Large intestine (tissue), 3 donors: ENCODE results near the gene OR5A2. TPM values are rescaled to one million over a fixed set of nuclear protein-coding genes. Genes with fewer than 3 reads are reported as not detected.
"Not testable (repeated sequence)": the region's sequence is repeated elsewhere in the genome, so short reads cannot be mapped to it uniquely, and the experiment has no call there.

Experiments used
- DNase-seq, 2 donors: peaks; one replicate each; pipeline versions ENCODE4 v3.0.0 to v3.0.0-alpha.2; 2013
- H3K27ac ChIP-seq: one replicate; pipeline ENCODE4 v1.5.1; 2013; ENCODE audit warnings: low read length
- H3K27me3 ChIP-seq: 2 replicates; pipeline ENCODE4 v1.6.1; 2013; ENCODE audit warnings: low read length; ENCODE audit not compliant: control insufficient read depth, insufficient read depth
- H3K36me3 ChIP-seq: 2 replicates; pipeline ENCODE4 v1.6.1; 2013; ENCODE audit warnings: low read length; ENCODE audit not compliant: control insufficient read depth, insufficient read depth
- H3K4me1 ChIP-seq: one replicate; pipeline ENCODE4 v1.6.1; 2013; ENCODE audit warnings: low read length; ENCODE audit not compliant: control insufficient read depth, insufficient read depth
- H3K4me3 ChIP-seq: one replicate; pipeline ENCODE4 v1.5.1; 2013; ENCODE audit warnings: low read length
- H3K9me3 ChIP-seq: one replicate; pipeline ENCODE4 v1.6.1; 2013; ENCODE audit warnings: mild to moderate bottlenecking, low read depth, low read length, moderate library complexity; ENCODE audit not compliant: control insufficient read depth
- WGBS: methylation state at CpG from one replicate; pipeline ENCODE4 v1.1.5; 2013; ENCODE audit warnings: low lambda C conversion rate; ENCODE audit not compliant: insufficient coverage; 5-methylcytosine and 5-hydroxymethylcytosine counted together
- polyA plus RNA-seq: library from polyadenylated mRNA; unstranded; fragments of 120-200 nt; gene quantifications from one replicate; pipeline ENCODE4 v1.2.1, GENCODE V29; 2013

OR5A2 gene
- polyA plus RNA-seq, 1 donor = not detected

- Histone ChIP-seq H3K27ac (no peak overlapping the region), H3K36me3 (no peaks in the 10 kb centered on the region), H3K4me1 (no peaks in the 10 kb centered on the region), H3K9me3 (no peaks in the 10 kb centered on the region), H3K4me3 (no peak overlapping the region), H3K27me3 (no peaks in the 10 kb centered on the region)
- DNase-seq = no peak
- no CpG with 5 or more reads among the region's 3 CpGs for WGBS
Measured at GRCh38 chr11:59400461-59401261, 25.6 kb downstream of the OR5A2 start.

- Histone ChIP-seq H3K36me3 (no peaks in the 10 kb centered on the region), H3K27me3 (no peaks in the 10 kb centered on the region), H3K27ac (no peak overlapping the region), H3K4me1 (no peaks in the 10 kb centered on the region), H3K4me3 (no peak overlapping the region), H3K9me3 (no peaks in the 10 kb centered on the region)
- DNase-seq = no peak
Measured at GRCh38 chr11:59394186-59394585, 32.0 kb downstream of the OR5A2 start.

- no peaks in the 10 kb centered on the region for H3K27me3 ChIP-seq
- DNase-seq = no peak
- H3K9me3 ChIP-seq = no peaks in the 10 kb centered on the region
- 67% methylated on average over 2 of the region's 2 CpGs for WGBS
- H3K36me3 ChIP-seq = no peaks in the 10 kb centered on the region
- H3K4me3 ChIP-seq = no peak overlapping the region
- H3K27ac ChIP-seq = no peak overlapping the region
- no peaks in the 10 kb centered on the region for H3K4me1 ChIP-seq
Measured at GRCh38 chr11:59380263-59381059, 45.8 kb downstream of the OR5A2 start.

- H3K36me3 ChIP-seq, H3K27me3 ChIP-seq, H3K4me3 ChIP-seq, H3K27ac ChIP-seq, DNase-seq, H3K9me3 ChIP-seq, H3K4me1 ChIP-seq: not testable (repeated sequence)
- no CpG with 5 or more reads among the region's 3 CpGs for WGBS
Measured at GRCh38 chr11:59372324-59372723, 53.9 kb downstream of the OR5A2 start.

- DNase-seq = no peak
- H3K27me3 ChIP-seq = no peaks in the 10 kb centered on the region
- no peaks in the 10 kb centered on the region for H3K36me3 ChIP-seq
- H3K9me3 ChIP-seq = no peaks in the 10 kb centered on the region
- H3K4me3 ChIP-seq = no peak overlapping the region
- no CpG with 5 or more reads among the region's 8 CpGs for WGBS
- H3K27ac ChIP-seq = no peak overlapping the region
- no peaks in the 10 kb centered on the region for H3K4me1 ChIP-seq
Measured at GRCh38 chr11:59368238-59369022, 57.8 kb downstream of the OR5A2 start.

Other genes with a start within 250 kb of the OR5A2 start
- 40.7 TPM for gene MPEG1, start 213.5 kb downstream of the OR5A2 start, polyA plus RNA-seq
- not detected for gene OR5AN1, start 67.5 kb downstream of the OR5A2 start, polyA plus RNA-seq
- gene OR5A1, start 10.1 kb upstream of the OR5A2 start, polyA plus RNA-seq = under 0.01 TPM
- not detected for gene OR4D6, start 30.5 kb upstream of the OR5A2 start, polyA plus RNA-seq
- not detected for gene OR4D10, start 46.9 kb upstream of the OR5A2 start, polyA plus RNA-seq
- gene OR4D11, start 77.2 kb upstream of the OR5A2 start, polyA plus RNA-seq = not detected
- gene OR4D9, start 85.1 kb upstream of the OR5A2 start, polyA plus RNA-seq = not detected
- gene OSBP, start 189.4 kb upstream of the OR5A2 start, polyA plus RNA-seq = 45.0 TPM
- gene PATL1, start 242.6 kb upstream of the OR5A2 start, polyA plus RNA-seq = 38.0 TPM